ENCODE data around the gene FOXF1.
A peak's percentile ranks its signal among the peaks of the same experiment; 100 is the strongest.

Gene FOXF1

GRCh38 chr16:86492961-86493629 is 17.2 kb upstream of the FOXF1 start:
- no peak for DNase-seq

GRCh38 chr16:86494039-86494564 is 16.2 kb upstream of the FOXF1 start:
- DNase-seq, result no peak

- DNase-seq, result no peak
These were observed 15.6 kb upstream of the FOXF1 start for GRCh38 chr16:86494565-86495356.

- no peak for DNase-seq
These were observed 15.0 kb upstream of the FOXF1 start for GRCh38 chr16:86495357-86495701.

GRCh38 chr16:86495756-86496261 is 14.5 kb upstream of the FOXF1 start:
- DNase-seq, result peak in 1 of 2 experiments; percentile 15

GRCh38 chr16:86496262-86496928 is 13.9 kb upstream of the FOXF1 start:
- peak; percentile 16 to 22 for DNase-seq

- no peak for DNase-seq
These were observed 13.3 kb upstream of the FOXF1 start for GRCh38 chr16:86496929-86497461.

- no peak for DNase-seq
These were observed 12.7 kb upstream of the FOXF1 start for GRCh38 chr16:86497551-86498021.

- peak in 1 of 2 experiments; percentile 22 for DNase-seq
These were observed 12.1 kb upstream of the FOXF1 start for GRCh38 chr16:86498155-86498670.

GRCh38 chr16:86498671-86499439 is 11.5 kb upstream of the FOXF1 start:
- peak in 1 of 2 experiments; percentile 19 for DNase-seq

- DNase-seq, result no peak
These were observed 10.9 kb upstream of the FOXF1 start for GRCh38 chr16:86499440-86499786.

GRCh38 chr16:86499889-86500707 is 10.2 kb upstream of the FOXF1 start:
- DNase-seq, result no peak

GRCh38 chr16:86500708-86501510 is 9.4 kb upstream of the FOXF1 start:
- DNase-seq, result no peak

- no peak for DNase-seq
These were observed 8.1 kb upstream of the FOXF1 start for GRCh38 chr16:86501989-86502855.

- no peak for DNase-seq
These were observed 7.2 kb upstream of the FOXF1 start for GRCh38 chr16:86502856-86503748.

GRCh38 chr16:86503830-86504229 is 6.5 kb upstream of the FOXF1 start:
- no peak for DNase-seq

GRCh38 chr16:86504315-86505184 is 5.8 kb upstream of the FOXF1 start:
- no peak for DNase-seq
